Esophagus squamous epithelium (tissue), 5 donors: ENCODE results near the gene IPCEF1. TPM values are rescaled to one million over a fixed set of nuclear protein-coding genes. Genes with fewer than 3 reads are reported as not detected.

Experiments
- DNase-seq: peaks from one replicate; lab custom pipeline; 2025; lab: John Stamatoyannopoulos, UW
- H3K27ac ChIP-seq, 4 donors: fragments of 200-600 bp; sonication (generic); one replicate each; pipeline ENCODE4 v1.5.1; 2016 to 2019; ENCODE audit warnings: mild to moderate bottlenecking in 1 of 4
- H3K27me3 ChIP-seq, 4 donors: fragments of 200-600 bp; sonication (generic); 1 replicate in 3 of 4; 2 replicates in 1 of 4; pipeline versions ENCODE4 v1.5.1 to v1.6.0; 2017 to 2021; ENCODE audit warnings: antibody characterized with exemption in 1 of 4
- H3K36me3 ChIP-seq, 3 donors: fragments of 200-600 bp; sonication (generic); one replicate each; pipeline ENCODE4 v1.5.1; 2016 to 2019
- H3K4me1 ChIP-seq, 3 donors: fragments of 200-600 bp; sonication (generic); one replicate each; pipeline ENCODE4 v1.5.1; 2017 to 2019
- H3K4me3 ChIP-seq, 4 donors: fragments of 200-600 bp; sonication (generic); 1 replicate in 3 of 4; 2 replicates in 1 of 4; pipeline ENCODE4 v1.5.1; 2016 to 2019; ENCODE audit warnings: mild to moderate bottlenecking in 2 of 4, moderate library complexity in 1 of 4
- H3K9me3 ChIP-seq, 3 donors: fragments of 200-600 bp; sonication (generic); one replicate each; pipeline ENCODE4 v1.5.1; 2016 to 2019
- CTCF ChIP-seq, 6 experiments: fragments of 450-650 bp in 4 of 6; fragments of 200-600 bp in 2 of 6; sonication (generic) in 2 of 6; IDR thresholded peaks; one replicate each; pipeline ENCODE4 v1.5.1; 2016 to 2019; ENCODE audit warnings: antibody characterized with exemption in 6 of 6, mild to moderate bottlenecking in 4 of 6, moderate library complexity in 4 of 6
- POLR2A ChIP-seq, 4 donors: fragments of 450-650 bp; IDR thresholded peaks; one replicate each; pipeline ENCODE4 v1.6.1; 2017; ENCODE audit warnings: antibody characterized with exemption in 4 of 4, mild to moderate bottlenecking in 4 of 4, moderate library complexity in 3 of 4
- WGBS, 2 donors: methylation state at CpG; one replicate each; pipeline ENCODE4 v1.1.5; 2018; 5-methylcytosine and 5-hydroxymethylcytosine counted together
- intact Hi-C: fragments of 100-400 bp; cut with DNase I; formaldehyde crosslinking; loops from one replicate; pipeline ENCODE4 v1.15.0; 2022
- total RNA-seq, 4 donors: library from RNA; depleted of rRNA; stranded (reverse); fragments of >200 nt; gene quantifications; one replicate each; pipeline ENCODE4 v1.1.0, GENCODE V29; 2016
- donor health status: DM: yes; HTN: yes; CAD: no.

The IPCEF1 gene
- total RNA-seq, 4 donors from 2014 or later: 1.8 to 8.1 (median 3.5) TPM

GRCh38 chr6:154251116-154251515, 105.5 kb downstream of the IPCEF1 start:
- Histone ChIP-seq H3K27me3 (no peaks in the 10 kb centered on the region), H3K4me3 (no peak overlapping the region), H3K4me1 (peaks cover 0 to 18% (median 0%) of the 10 kb centered on the region in 3 donors), H3K36me3 (no peaks in the 10 kb centered on the region), H3K27ac (no peak overlapping the region), H3K9me3 (peaks cover 0 to 3% (median 0%) of the 10 kb centered on the region in 3 donors)
- WGBS, 2 donors: 56 to 59% methylated on average over 4 of the region's 4 CpGs
- TF ChIP-seq CTCF (IDR thresholded peaks at IDR 0.05): no peak
- intact Hi-C loops: no loop called here
- no peak for DNase-seq

GRCh38 chr6:154249499-154250298, 106.9 kb downstream of the IPCEF1 start:
- Histone ChIP-seq H3K4me3 (no peak overlapping the region), H3K27ac (peak overlapping the region in 2 of 4 donors; percentile 67 to 69), H3K27me3 (no peaks in the 10 kb centered on the region), H3K36me3 (no peaks in the 10 kb centered on the region), H3K4me1 (peaks cover 0 to 32% (median 0%) of the 10 kb centered on the region in 3 donors), H3K9me3 (no peaks in the 10 kb centered on the region)
- TF ChIP-seq CTCF (IDR thresholded peaks at IDR 0.05): no peak
- no peak for TF ChIP-seq POLR2A (IDR thresholded peaks at IDR 0.05)
- no peak for DNase-seq
- WGBS, 2 donors: 66 to 69% methylated on average over 8 of the region's 8 CpGs
- intact Hi-C loops: no loop called here

GRCh38 chr6:154247119-154247861, 109.3 kb downstream of the IPCEF1 start:
- H3K27me3 ChIP-seq: no peaks in the 10 kb centered on the region
- H3K4me3 ChIP-seq: peak overlapping the region; percentile 25 to 59 (median 36)
- no peaks in the 10 kb centered on the region for H3K36me3 ChIP-seq
- intact Hi-C loops: no loop called here
- no peaks in the 10 kb centered on the region for H3K9me3 ChIP-seq
- H3K4me1 ChIP-seq: peaks cover 9 to 56% (median 10%) of the 10 kb centered on the region in 3 donors
- peak overlapping the region; percentile 41 to 73 (median 56) for H3K27ac ChIP-seq
- no peak for DNase-seq
- WGBS, 2 donors: 13 to 17% methylated on average over 12 of the region's 12 CpGs
- TF ChIP-seq POLR2A (IDR thresholded peaks at IDR 0.05): peak in 1 of 4 donors; percentile 27
- TF ChIP-seq CTCF (IDR thresholded peaks at IDR 0.05): no peak

GRCh38 chr6:154246723-154247118, 109.9 kb downstream of the IPCEF1 start:
- TF ChIP-seq CTCF (IDR thresholded peaks at IDR 0.05): no peak
- no peak for TF ChIP-seq POLR2A (IDR thresholded peaks at IDR 0.05)
- Histone ChIP-seq H3K27me3 (no peaks in the 10 kb centered on the region), H3K36me3 (no peaks in the 10 kb centered on the region), H3K4me1 (peaks cover 9 to 56% (median 10%) of the 10 kb centered on the region in 3 donors), H3K4me3 (peak overlapping the region; percentile 25 to 59 (median 36)), H3K27ac (peak overlapping the region; percentile 41 to 73 (median 56)), H3K9me3 (no peaks in the 10 kb centered on the region)
- WGBS, 2 donors: 39 to 45% methylated on average over 7 of the region's 7 CpGs
- DNase-seq: no peak
- intact Hi-C loops: no loop called here

- no peak for DNase-seq
- H3K4me1 ChIP-seq: peaks cover 9 to 56% (median 10%) of the 10 kb centered on the region in 3 donors
Observed at GRCh38 chr6:154245506-154245905, 111.1 kb downstream of the IPCEF1 start.

More at GRCh38 chr6:154245506-154245905, 111.1 kb downstream of the IPCEF1 start:
- H3K27me3 ChIP-seq: no peaks in the 10 kb centered on the region
- 37 to 46% methylated on average over 5 of the region's 5 CpGs for whole genome bisulfite sequencing, 2 donors
- H3K4me3 ChIP-seq: peak overlapping the region in 3 of 4 donors; percentile 25 to 59 (median 39)
- H3K27ac ChIP-seq: peak overlapping the region; percentile 16 to 73 (median 56)
- no peaks in the 10 kb centered on the region for H3K9me3 ChIP-seq
- intact Hi-C loops: no loop called here
- TF ChIP-seq POLR2A (IDR thresholded peaks at IDR 0.05) (peak in 1 of 4 donors; percentile 13), CTCF (IDR thresholded peaks at IDR 0.05) (no peak)
- H3K36me3 ChIP-seq: no peaks in the 10 kb centered on the region
